Measurements from ENCODE around the gene ARHGAP22.

ARHGAP22 gene

DNA sequence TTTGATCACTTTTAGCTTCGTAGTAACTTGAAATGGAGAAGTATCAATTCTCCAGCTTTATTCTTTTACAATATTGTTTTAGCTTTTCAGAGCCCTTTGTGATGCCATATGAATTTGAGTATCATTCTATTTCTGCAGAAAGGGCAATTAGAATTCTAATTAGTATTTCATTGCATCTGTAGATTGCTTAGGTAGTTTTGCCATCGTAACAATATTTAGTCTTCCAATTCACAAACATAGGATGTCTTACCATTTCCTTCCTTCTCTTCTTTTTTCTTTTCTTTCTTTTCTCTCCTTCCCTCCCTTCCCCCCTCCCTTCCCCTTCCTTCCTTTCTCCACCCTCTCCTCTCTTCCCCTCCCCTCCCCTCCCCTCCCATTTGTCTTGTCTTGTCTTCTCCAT, 193.4 kb downstream of the ARHGAP22 start:
- no peak for DNase-seq

DNA sequence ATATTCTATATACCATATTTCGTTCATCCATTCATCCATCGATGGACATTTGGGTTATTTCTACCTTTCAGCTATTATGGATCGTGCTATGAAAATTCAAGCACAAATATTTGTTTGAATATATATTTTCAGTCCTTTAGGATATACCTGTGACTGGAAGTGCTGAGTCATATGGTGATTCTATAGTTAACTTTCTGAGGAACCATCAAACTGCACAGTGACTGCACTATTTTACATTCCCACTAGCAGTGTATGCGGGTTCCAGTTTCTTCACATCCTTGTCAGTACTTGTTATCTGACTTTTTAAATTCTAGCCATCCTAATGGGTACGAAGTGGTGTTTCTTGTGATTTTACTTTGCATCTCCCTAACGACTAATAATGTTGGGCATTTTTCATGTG, 194.4 kb downstream of the ARHGAP22 start:
- DNase-seq: no peak

DNA sequence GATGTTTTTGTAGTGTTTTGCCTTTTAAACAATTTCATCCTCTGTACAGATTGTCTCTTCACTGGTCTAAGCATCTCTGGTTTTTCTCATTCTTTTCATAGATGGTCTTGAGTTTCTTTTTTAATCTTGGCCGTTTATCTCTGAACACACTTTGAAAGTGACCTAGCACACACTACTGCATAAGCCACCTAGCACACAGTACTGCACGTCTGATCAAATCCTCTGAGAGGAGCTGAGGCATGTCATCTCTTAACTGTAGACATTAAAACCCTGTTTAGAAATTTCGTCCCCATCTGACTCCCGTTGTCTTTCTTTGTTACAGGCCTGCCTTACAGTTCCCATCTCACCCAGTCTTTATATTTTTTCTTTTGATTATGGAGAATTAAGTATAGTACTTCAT, 198.2 kb downstream of the ARHGAP22 start:
- DNase-seq: no peak

DNA sequence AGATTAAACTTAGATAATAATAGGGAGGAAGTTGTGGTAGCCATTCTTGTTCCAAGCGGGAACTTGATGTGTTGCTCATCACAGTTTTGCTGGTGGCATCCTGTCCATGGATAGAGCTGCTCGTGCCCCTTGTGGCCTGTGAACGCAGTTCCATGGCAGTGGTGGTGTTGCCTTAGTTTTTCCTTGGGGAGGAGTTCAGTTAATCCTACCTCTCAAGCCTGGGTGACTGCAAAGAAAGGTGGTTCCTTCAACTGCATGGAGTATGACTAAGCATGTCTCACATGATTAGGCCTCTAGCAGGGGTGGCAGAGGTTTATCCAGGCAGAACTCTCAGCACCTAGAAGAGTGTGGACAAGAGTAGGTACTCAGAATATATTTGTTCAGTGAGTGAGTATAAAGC, 198.7 kb downstream of the ARHGAP22 start:
- peak; percentile 66 for DNase-seq

- DNase-seq: no peak
These were observed 200.2 kb downstream of the ARHGAP22 start for GRCh38 chr10:48404646-48405045.

GRCh38 chr10:48400850-48401220, 204.0 kb downstream of the ARHGAP22 start:
- DNase-seq: no peak

DNA sequence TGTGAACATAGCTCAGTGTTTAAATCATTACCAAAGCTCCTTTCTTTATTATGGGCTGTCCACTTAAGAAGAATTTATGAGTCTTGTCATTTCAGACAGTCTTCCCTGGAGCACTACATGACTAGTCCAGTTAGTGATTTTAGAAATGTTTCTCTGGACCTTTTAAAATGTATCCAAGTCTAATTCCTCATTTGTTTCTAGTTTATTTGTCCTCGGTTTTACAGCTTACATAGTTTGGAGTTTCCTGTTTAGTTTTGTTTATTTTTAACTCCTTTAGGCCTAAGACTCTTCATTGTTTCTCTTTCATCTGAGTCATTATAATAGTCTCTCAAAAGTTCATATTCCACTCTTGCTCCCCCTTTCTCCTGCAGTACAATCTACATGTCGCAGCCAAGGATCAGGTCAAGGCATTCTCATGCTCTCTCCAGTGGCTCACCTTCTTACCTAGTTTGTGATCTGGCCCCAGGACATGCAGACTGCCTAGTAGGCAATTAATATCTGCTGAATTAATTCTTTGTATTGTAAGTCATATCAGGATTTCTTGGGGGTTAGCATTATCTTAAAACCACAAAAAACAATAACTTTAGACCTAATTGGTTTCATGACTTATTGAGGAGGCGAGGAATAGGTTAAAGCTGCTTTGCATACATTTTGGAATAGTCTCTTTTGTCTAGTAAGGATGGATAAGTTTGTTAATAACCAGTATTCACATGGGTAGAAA, 204.6 kb downstream of the ARHGAP22 start:
- no peak for DNase-seq

DNA sequence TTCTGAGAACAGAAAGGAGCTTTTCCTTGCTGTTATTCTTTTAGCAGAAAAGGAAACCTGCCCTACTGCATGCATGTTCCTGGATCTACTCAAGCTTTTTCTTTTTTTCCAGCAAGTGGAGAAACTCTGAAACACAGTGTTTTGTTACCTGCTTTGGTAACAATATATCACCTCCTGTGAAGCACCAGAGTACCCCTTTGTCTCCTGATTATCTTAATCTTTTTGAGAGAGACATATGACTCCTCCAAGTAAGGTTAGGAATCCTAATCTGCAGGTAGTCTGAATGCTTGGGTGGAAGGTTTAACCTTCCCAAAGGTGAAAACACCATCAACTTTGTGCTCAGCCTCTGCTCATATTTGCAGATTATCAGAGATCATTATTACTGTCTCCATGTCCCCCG, 205.3 kb downstream of the ARHGAP22 start:
- DNase-seq: no peak

DNA sequence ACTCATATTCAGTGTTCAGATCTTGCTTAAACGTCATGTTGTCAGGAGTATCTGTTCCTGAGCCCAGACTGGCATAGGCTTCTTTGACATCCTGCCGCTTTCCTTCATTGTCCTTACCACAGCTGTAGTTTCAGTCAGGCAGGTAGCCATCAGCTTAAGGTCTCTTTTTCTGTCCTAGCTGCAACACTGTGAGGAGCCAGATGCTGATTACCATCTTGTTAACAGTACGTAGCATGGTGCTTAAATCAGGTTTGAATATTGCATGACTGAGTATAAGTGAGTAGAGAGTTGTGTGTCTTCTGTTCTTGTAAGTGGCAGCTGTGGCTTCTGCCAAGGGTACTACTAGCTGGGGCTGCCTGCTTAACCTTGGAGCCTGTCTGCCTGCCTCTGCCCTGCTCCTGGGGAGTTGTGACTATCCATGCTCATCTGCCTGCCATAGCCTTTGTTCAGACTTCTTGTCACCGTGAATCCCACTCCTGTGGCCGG, 205.8 kb downstream of the ARHGAP22 start:
- DNase-seq: peak; percentile 25

GRCh38 chr10:48398261-48398660, 206.6 kb downstream of the ARHGAP22 start:
- DNase-seq: no peak
